HG03045 (cell line): ENCODE measurements around the gene XPC.

ENCODE experiments used
- ATAC-seq: cut with Tn5 transposase; IDR thresholded peaks from one replicate; pipeline ENCODE4 v1.9.1; 2021; ENCODE audit warnings: mild to moderate bottlenecking, moderate library complexity; ENCODE audit not compliant: unreplicated experiment

Gene XPC

DNA sequence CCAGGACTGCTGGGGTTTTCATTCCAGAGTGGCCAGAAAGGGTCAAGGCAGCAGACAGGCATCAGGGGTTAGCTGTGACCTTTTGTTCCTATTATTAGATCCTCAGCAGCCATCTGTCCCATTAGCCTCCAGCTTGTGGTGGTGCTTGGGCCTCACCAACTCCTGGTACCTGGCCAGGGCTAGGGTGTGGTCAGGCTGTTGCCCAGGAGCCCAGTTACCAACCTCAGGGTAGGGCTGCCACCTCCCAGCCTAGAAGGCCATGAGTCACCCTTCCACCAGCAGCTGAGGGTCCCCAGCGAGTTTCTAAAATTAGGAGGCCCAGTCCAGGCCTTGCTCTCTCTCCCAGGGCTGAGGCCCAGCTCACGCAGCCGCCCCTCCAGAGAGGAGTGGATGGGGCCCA lies 41.4 kb downstream of the XPC start:
- ATAC-seq: no peak

DNA sequence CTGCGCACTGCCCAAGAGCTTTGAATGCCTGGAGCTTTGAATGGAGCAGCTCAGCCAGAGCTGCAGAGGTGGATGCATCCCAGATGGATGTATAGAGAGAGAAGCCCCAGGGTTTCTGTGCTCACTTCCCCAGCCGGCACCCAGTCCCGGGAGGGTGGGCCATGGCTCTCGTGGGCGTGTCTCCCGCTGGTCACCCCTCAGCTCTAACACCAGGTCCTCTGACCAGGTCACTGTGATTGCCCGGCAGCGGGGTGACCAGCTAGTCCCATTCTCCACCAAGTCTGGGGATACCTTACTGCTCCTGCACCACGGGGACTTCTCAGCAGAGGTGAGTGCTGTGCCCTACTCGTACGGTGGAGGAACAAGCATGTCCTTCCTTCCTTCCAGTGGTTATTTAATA lies 42.8 kb downstream of the XPC start:
- ATAC-seq: no peak

DNA sequence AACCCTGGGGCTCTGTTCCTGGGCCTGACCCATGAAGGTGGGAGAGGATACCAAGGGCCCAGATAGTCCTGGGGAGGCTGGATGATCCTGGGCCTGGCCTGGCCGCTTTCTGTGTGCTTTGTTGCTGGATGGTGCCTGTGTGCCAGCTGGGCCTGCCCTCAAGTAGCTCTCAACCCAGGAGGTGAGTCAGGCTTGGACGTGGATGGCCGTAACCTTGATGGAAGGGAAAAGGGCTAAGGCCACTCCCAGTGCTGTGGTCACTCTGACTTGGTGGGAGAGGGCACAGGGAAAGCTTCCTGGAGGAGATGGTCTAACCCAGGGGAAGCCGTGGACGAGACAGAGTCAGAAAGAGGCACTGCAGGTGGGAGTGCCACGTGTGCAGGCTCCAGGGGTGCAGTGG lies 44.1 kb downstream of the XPC start:
- ATAC-seq: no peak

DNA sequence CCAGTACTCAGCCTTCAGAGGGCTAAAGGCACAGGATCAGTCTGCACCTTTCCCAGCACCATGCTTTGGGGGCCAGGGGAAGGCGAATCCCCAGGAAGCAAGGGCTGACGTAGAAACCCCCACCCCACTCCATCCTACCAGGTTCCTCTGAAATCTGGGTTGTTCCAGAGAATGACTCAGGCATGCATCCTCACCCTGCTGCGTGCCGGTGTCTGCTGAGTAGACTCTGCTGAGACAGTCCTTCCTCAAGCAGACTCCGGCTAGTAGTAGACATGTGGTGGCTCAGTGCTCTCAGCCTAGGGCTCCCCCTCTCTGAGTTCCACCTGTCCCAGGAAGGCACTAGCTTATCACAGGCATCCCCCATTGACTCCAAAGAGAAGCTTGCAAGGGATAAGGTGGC lies 44.5 kb downstream of the XPC start:
- ATAC-seq: no peak

DNA sequence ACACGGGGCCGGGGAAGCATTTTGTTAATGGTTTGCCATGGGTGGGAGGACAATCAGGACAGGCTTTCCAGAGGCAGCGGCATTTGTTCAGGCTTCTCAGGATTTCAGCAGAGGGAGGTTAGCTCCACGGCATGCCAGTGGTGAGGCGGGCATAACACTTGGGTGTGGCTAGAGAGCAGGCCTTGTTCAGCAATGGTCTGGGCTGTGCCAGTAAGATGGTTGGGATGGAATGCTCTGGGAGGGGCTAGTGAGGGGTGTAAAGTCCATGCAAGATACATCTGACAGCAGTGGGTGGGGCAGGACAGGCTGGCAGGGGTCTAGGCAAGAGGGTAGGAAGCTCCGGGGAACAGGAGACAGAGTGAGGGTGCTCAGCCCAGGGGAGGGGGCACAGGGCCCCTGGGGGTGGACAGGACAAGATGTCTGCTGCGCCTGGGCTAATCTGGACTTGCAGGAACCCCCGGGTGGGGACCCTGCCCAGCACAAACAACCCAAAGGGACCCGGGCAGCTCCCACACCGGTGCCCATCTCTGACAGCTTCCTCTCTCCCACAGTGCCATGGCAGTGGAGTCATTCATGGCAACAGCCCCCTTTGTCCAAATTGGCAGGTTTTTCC lies 45.1 kb downstream of the XPC start:
- no peak for ATAC-seq

DNA sequence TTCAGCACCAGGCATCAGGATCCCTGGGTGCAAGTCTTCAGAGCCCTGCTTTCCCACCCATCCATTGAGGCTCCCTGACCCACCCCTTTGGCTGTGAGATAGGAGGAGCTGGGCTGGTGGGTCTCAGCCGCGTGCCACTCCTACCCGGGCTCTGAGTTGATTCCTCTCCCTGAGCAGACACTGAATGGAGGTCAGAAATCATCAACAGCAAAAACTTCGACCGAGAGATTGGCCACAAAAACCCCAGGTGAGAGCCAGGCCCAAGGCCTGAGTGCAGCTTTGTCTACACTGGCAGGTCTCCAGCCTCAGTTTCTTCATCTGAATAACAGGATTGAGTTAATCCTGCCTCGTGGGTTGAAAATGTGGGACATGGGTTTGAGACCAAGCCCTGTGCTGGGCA lies 45.7 kb downstream of the XPC start:
- no peak for ATAC-seq

DNA sequence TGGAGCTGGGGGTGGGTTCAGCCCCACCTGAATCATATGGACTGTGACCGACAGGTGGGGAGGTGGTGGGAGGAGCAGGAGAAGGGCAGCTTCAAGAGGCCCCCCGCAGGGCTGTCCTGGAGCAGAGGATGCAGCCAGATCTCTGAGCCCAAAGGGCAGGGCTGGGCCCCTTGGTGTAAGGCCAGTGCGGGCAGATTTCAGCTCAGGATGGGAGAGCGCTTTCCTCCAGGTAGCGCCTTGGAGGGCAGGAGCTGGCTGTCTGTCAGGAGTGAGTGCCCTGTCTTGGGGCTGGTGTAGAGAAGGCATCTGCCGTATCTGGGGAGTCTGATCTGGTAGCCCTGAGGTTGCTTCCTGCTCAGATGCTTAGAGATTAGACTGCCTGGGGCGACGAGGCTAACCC lies 46.3 kb downstream of the XPC start:
- no peak for ATAC-seq

DNA sequence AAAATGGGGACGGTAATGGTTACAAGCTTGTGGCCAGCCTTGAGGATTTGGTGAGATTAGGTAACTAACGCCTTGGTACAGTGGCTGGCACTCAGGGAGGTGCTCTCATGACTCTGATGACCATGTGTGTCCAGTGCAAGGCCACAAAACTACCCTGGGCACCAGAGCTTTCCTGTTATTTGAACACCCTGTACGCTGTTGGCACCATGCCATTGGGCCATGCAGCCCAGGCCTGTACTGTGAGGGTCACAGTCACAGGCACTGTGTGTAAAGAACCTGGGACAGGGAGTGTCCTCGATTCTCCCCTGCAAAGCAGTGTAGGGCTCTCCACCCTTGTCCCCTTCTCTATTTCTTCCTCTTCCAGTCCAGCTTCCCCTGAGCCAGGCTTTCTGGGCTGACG lies 47.3 kb downstream of the XPC start:
- ATAC-seq: no peak

DNA sequence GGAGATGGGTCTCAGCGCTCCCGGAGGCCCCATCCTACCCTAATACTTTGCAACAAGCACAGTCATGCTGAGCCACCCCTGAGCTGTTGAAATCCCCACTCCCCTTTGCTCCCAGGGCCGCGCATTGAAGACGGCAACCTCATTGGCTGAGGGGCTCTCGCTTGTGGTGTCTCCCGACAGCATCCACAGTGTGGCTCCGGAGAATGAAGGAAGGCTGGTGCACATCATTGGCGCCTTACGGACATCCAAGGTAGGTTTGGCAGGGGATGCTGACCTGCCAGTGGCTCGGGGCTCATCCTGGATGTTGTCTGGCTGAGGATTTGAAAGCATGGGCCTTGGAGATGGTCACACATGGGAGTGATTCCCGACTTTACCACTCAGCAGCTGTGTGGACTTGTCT lies 47.7 kb downstream of the XPC start:
- no peak for ATAC-seq

DNA sequence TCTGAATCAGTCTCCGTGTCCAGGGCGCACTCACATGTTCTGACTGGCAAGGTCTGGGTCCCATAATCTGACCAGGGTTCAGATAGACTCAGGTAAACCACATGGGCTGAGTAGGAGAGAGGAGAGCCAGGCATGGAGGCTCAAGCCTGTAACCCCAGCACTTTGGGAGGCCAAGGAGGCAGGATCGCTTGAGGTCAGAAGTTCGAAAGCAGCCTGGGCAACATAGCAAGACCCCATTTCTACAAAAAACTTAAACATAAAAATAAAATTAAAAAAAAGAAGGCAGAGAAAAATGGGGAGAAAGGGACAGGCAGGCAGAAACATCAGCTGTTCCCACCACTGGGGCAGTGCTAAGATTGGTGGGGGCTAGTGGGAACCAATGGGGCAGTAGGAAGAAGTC lies 48.2 kb downstream of the XPC start:
- no peak for ATAC-seq

DNA sequence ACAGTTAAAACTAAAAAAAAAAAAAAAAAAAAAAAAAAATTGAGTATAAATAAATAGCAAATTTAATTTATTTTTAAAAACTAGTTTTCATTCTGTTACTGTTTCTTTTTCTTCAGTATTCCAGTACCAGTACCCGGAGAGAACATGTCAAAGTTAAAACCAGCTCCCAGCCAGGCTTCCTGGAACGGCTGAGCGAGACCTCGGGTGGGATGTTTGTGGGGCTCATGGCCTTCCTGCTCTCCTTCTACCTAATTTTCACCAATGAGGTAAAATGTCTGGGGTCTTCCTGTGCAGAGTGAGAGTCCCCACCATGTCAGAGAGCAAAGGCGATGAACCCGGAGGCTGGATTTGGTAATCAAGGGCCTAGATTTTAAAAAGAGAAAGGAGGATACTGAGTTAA lies 49.1 kb downstream of the XPC start:
- ATAC-seq: no peak

DNA sequence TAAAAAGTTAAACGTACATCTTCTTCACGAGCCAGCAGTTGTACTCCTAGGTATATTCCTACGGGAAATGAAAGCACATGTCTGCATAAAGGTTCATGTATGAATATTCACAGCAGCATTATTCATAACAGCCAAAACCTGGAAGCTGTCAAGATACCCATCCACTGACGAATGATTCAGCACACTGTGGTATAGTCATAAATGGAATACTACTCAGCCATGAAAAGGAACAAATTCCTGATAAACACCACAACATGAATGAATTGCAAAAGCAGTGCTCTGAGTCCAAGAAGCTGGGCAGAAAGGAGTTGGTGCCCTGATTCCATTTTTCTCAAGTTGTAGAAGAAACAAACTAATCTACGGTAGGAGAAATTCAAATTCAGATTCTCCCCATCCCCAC lies 49.7 kb downstream of the XPC start:
- ATAC-seq: no peak

DNA sequence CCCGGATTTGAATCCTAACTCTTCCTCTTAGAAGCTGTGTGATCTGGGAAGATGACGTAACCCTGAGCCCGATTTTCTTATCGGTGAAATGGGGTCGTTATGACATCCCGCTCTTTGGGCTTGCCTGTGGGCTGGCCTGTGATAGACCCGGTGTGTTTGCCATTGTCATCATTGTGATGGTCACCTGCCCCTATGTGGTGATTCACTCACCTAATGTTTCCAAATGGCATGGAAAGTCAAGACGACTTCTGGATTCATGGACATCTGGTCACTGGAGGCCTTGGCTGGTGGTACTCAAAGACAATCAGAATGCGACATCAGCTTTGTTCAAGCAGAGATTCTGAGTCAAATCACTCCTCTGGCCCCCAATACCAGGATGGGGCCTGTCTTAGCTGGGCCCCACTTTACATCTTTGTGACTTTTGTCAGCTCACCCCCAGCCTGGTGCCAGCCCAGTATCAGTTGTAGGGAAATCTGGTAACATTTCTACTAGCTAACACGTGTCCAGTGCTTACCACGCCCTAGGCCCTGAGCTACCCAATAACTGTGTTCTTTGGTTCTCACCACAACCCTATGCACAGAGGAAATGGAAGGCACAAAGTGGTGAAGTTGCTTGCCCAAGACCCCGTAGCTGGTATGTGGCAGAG lies 50.8 kb downstream of the XPC start:
- ATAC-seq: no peak

DNA sequence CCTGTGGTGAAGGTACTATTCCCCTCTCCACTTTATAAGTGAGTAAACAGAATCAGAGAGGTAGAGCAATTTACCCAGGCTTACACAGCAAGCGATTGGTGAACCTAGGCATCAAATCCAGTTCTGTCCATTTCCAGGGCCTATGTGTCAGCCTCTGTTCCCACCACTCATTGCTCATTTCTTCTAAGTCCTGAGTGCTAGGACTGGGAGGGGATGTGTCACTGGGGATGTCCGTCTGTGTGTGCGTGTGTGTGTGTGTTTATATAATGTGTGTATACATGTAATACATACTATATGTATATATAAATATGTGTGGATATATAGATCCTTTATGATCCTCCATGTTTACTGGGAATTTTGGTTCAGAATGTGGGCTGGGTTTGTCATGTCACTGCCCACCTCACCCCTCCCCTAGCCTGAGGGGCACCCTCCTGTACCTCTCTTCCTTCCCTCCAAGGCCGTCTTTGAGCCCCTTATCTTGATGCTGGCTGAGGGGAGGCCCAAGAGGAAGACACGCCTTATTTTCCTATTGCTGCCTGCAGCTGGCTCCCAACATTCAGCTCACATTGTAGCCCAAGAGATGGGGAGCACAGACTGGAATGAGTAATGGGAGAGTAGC lies 51.4 kb downstream of the XPC start:
- no peak for ATAC-seq

DNA sequence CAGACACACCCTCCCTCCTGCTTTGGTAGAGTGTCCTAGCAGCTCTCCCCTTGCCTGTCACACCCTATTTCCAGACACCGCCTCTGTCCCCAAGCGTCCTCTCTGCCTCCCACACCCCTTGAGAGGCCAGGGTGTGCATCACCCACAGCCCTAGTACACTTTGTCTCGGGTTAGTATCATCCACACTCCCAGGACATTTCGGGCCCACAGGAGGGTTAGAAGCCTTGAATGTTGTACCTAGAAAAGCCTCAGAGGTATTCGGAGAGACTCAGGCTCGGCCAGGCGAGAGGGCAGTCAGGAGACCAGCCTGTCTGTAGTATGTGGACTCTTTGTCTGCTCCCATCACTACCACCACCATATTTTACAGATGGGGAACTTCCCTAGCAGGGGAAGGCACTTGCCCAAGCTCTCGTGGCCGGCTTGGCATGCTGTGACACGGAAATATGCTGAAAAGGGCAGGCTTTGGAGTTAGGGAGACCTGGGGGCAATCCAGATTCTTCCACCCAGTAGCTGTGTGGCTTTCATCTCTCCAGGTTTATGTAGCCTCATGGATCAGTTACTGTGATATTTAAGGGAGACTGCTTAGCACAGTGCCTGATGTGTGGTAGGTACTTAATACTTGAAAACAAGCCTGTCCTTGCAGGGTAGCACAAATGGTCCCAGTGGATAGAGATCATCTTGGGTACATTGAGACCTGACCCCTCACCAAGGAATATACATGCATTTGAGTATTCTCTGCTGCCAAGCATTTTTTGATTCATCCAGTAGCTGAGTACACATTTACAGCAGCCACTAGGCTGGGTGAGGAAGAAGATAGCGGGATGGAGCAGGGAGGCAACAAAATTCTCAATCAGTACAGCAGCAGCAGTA lies 52.1 kb downstream of the XPC start:
- ATAC-seq: no peak

DNA sequence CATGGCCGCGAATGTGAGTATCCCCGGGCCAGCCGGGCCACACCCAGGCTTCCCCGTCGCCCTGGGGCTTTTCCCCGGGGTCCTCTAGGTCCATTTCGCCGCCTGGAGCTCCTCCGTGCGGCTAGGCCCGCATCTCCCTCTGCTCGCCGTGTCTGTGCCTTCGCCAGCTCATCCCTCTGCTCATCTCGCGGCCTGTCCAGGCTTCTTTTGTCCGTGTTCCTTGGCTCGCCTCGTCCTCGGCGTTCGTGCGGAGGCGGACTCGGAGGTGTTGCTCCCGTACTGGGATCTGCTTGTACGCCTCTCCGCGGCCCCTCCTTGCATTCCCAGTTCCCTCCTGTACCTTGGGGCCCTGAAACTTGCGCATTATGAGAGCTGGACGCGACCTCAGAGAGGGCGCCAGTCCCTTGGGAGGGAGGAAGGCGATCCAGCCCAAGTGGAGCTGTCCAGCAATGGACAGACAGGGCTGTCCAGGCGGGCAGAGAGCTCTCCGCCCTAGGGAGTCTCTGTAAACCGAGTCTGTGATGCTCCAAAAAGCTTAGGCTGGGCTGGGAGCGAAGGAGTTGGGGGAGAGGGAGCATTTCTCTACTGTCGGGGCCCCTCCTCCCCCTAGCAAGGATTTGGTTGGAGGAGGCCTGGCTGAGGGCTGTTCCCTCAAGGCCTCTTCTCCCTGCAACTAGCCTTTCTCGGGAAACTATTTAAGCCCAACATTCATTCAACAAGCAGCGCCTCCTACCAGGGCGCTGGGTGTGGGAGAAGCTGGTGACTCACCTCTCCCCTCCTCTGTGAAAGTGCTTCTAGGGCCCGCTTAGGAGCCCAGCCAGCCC lies 53.0 kb downstream of the XPC start:
- peak; percentile 33 for ATAC-seq

DNA sequence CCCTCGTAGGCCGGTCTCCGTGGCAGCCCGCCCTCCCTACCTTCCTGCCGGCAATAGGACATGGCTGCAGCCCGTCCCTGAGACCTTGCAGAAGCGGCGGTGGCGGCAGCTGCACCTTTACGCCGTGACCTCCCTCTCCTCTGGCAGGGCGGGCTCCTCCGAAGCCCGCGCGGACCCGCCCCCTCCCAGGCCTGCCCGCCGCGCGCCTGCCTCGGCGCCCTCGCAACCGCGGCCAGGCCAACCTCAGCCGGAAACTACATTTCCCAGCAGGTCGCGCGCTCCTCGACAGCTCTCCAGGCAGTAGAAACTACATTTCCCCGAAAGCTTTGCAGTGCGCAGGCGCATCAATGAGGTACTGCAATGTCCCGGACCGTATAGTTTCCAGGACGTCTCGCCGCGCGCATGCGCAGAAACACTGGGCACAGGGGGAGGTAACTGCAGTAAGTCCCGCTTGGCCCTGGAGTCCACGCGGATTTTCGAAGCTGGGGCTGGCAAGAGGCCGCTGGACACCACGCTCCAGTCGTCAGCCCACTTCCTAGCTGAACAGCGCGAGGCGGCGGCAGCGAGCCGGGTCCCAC lies 53.7 kb downstream of the XPC start, which contains the start of the genes CHCHD4 and TMEM43:
CHCHD4 (minus strand) TSS at position 256 of the 578 bp plus-strand sequence; CDS start at position 62, 194 bp downstream.
TMEM43 (plus strand) TSS at position 438 of the 578 bp plus-strand sequence. CDS start 142 bp downstream, outside the sequence.
- peak; percentile 90 for ATAC-seq

DNA sequence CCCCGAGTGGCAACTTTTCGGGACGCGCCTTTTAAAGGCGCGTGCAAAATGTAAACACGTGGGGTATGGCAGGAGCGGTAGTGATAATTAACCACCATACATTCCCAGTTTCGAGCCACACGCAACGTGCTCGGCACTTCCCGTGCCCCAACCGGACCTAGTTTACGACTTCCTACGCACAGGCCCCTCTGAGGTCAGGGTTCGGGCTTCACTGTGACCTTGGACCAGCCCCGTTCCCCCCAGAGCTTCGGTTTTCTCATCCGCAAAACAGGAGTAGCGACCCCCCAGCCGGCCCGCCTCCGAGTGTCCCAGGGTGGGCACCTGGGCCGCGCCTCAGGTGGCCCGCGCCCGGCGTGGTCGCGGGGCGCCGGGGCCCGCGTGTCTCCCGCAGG lies 54.2 kb downstream of the XPC start:
- peak; percentile 44 for ATAC-seq

DNA sequence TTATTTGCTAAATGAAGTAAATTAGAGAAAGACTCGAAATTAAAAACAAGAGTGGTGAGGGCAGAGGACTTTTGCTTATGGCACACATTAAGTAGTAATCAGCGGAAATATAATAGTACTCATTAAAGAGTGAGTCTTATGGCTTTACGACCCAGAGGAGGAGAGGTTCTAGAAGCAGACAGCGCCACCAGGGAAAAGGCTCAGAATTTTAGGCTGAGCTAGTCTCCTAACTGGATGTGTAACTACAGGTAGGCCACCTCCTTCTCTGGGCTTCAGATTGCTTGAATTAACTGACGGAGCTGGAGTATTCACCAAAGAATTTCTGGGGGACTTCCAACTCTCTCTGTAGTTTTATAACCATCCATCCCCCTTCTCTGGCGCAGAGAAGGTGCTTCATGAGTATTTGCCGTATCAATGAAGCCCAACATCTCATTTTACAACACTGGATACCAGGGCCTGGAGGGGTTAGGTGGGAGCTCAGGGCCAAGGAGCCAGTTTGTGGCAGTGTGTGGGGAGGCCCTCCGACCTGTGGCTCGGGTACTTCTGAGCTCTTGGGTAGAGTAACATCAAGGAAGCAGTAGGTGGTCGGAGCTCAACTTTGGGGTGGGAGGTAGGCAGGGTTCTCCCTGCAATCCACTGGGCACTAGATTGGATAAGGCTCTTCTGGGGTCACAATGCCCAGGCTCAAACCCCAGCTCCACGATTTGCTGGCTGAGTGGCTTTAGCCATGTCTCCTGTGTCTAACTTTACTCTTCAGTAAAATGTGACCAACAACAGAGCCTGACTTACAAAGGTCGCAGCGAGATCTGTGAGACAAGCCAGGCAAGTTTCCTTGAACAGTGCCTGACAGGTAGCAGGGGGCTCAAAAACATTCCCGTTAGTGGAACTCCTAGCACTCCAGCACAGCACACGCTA lies 54.8 kb downstream of the XPC start:
- no peak for ATAC-seq
